HG03175 (cell line): ENCODE data around the gene EGR4.

Experiments used
- ATAC-seq: cut with Tn5 transposase; IDR thresholded peaks from one replicate; pipeline ENCODE4 v1.9.1; 2021; ENCODE audit warnings: mild to moderate bottlenecking, moderate library complexity; ENCODE audit not compliant: unreplicated experiment

Gene EGR4

DNA sequence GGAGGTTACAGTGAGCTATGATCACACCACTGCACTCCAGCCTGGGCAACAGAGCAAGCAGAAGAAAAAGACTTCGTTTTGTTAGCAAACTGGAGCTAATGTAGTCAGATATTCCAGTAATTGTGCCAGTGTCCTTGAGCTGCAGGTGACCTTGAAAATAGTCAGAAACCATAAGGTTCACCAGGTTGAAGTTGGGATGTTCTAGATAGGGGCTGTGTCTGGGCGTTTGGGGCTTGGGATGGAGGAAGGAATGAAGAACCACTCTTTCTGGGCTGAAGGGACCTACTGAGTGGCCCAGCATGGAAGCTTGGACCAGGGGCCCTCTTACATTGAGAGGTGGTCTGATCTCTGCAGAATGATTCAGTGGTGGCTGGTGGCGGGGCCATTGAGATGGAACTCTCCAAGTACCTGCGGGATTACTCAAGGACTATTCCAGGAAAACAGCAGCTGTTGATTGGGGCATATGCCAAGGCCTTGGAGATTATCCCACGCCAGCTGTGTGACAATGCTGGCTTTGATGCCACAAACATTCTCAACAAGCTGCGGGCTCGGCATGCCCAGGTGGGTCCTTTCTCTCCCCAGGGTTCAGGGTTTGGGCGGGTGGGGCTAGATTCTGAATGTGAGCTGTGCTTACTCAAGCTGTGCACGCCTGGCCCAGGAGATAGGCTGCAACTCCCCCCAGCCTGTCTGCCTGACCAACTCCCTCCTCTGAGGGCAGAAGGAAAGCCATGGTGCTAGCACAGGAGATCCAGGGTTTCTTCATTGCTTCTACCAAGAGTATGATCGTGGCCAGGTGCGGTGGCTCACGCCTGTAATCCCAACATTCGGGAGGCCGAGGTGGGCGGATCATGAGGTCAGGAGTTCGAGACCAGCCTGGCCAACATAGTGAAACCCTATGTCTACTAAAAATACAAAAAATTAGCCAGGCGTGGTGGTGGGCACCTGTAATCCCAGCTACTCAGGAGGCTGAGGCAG, 42.2 kb downstream of the EGR4 start:
- no peak for ATAC-seq

DNA sequence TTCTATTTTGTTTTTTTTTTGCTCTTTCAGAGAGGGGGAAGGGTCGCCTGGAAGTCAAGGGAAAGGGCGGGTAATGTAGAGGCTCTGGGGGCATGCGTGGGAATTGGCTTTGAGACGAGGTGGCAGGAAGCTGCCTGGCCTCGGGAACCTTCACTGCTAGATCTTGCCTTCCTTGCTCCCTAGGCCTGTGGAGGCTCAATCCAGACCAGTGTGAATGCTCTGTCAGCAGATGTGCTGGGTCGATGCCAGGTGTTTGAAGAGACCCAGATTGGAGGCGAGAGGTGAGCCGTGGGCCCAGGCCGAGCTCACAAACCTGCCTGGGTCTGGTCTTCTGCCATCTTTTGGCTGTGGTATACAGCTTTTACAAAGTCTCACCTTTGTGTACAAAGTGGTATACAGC, 43.7 kb downstream of the EGR4 start:
- no peak for ATAC-seq

DNA sequence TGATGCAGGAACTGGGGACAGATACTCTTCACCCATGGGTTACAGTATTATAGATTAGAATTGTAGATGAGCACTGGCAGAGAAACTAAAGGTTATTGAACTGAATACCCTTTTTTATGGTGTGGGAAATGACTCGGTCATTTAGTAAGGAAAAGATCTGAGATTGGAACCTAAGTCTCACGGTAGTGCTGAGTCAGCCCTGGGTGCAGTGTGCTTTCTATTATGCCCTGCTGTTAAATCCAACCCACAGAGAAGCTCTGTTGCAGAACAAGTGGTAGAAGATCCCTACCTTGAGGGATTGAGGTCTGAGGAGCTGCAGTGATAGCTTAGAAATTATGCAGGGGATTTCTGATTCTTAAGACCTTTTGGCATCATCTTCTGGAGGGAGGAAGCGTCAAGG, 46.5 kb downstream of the EGR4 start:
- no peak for ATAC-seq

GRCh38 chr2:73244580-73244979, 48.8 kb downstream of the EGR4 start:
- ATAC-seq: no peak

DNA sequence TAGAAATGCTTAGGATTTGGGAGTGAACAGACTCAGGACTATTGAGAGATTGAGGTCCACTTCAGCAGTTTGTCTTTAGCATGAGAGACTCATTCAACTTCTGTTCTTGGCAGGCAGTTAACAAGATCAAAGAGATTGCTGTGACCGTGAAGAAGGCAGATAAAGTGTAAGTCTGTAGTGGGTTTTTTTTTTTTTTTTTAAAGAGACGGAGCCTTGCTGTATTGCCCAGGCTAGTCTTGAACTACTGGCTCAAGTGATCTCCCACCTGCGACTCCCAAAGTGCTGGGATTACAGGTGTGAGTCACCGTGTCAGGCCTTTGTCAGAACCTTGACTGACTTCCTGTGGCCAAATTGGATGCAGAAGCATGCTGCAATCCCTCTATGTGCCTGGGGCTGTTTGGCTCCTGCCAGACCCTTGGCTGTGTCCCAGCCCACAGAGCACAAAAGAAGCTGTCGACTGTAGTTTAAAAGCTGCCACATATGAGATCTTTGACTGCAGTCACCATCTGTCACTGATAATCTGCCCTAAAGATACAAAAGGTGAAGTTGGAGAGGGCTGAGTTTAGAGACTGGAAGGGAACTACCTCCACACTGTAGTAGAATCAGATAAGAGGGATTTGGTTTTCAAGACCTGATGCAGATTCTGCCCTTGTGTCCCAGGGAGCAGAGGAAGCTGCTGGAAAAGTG, 49.3 kb downstream of the EGR4 start:
- no peak for ATAC-seq
